Heart left ventricle (tissue), 13 donors: Measurements from ENCODE around the gene SAC3D1.

Source experiments
- POLR2A ChIP-seq, 2 donors: fragments of 450-650 bp; IDR thresholded peaks; one replicate each; pipeline ENCODE4 v1.6.1; 2017; ENCODE audit warnings: antibody characterized with exemption in 2 of 2, mild to moderate bottlenecking in 2 of 2, moderate library complexity in 2 of 2
- TF ChIP-seq, protein P1 (sequence below), 12 donors: fragments of 200-600 bp; sonication (generic) in 4 of 12; IDR thresholded peaks; one replicate each; pipeline versions ENCODE4 v1.5.0 to v1.8.0; 2018 to 2022; ENCODE audit warnings: antibody characterized with exemption in 12 of 12, mild to moderate bottlenecking in 5 of 12
- donor health status: ischemic (EF 13 %, LVEDD 7.1; RV severe dilation, severe dysfunction).
- donor health status: DM: no; HTN: yes; CAD: no.
- donor health status: DM: no; HTN: no; CAD: no.
- donor health status: ischemic (EF 25% LVEDD 6.9; RV normal size, moderate dysfunction).
- donor health status: ischemic (EF 25% LVEDD 5.7; RV mildly dilated, moderate dysfunction).
- donor health status: ischemic (EF 35%, LVEDD 5.7; RV mildly dilated, moderate dysfunction).
- donor health status: nonischemic (EF 11% LVEDD 7.7; RV severe dilation, severe dysfunction).
- donor health status: DM: yes; HTN: yes; CAD: no.
- donor health status: PGD.
- donor health status: ischemic (EF 29% LVEDD 5.4; RV normal size, mild dysfunction).
- donor health status: nonischemic (EF 23%, LVEDD 6.1; RV moderate dilation, normal function).

- TF ChIP-seq POLR2A (IDR thresholded peaks at IDR 0.05): no peak
- TF ChIP-seq, protein P1, sequence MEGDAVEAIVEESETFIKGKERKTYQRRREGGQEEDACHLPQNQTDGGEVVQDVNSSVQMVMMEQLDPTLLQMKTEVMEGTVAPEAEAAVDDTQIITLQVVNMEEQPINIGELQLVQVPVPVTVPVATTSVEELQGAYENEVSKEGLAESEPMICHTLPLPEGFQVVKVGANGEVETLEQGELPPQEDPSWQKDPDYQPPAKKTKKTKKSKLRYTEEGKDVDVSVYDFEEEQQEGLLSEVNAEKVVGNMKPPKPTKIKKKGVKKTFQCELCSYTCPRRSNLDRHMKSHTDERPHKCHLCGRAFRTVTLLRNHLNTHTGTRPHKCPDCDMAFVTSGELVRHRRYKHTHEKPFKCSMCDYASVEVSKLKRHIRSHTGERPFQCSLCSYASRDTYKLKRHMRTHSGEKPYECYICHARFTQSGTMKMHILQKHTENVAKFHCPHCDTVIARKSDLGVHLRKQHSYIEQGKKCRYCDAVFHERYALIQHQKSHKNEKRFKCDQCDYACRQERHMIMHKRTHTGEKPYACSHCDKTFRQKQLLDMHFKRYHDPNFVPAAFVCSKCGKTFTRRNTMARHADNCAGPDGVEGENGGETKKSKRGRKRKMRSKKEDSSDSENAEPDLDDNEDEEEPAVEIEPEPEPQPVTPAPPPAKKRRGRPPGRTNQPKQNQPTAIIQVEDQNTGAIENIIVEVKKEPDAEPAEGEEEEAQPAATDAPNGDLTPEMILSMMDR (IDR thresholded peaks at IDR 0.05): no peak
Observed at GRCh38 chr11:65071907-65072630, 31.1 kb downstream of the SAC3D1 start.
